Epidermal melanocyte (primary cell): ENCODE data around the gene LRTM2.
A peak's percentile ranks its signal among the peaks of the same experiment; 100 is the strongest.

Experiments used
- DNase-seq: peaks from one replicate; pipeline ENCODE4 v3.0.0; 2011; ENCODE audit warnings: low spot score; ENCODE audit not compliant: insufficient read length

LRTM2 gene

DNA sequence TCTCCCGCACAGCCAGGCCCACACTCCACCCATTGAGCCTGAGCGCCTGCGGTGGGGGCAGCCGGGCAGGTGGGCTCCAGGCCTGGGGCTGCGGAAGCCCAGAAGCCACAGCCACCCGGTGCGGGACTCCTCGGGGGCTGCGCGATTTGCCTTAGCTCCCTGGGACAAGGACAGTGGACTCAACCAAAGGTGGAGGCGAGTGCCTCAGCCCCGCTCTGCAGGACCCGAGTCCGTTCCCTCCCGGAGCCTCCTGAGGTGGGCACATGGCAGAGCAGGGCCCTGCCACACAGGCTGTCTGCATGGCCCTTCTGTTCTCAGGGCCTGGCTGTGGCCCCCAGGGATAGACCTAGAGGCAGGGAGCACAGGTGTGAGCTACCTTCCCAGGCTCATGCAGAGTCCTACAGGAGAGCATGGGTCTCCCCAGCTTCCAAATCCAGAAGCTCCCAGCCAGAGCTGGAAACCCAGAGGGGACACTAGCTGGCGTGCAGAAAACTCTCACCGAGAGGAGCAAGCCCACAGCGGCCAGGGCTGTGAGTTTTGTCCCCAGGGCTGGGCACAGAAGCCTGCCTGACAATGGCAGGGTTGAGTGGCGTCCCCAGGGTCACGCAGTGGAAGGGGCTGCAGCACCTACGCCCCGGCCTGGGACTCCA, 22.2 kb upstream of the LRTM2 start:
- DNase-seq, result no peak

DNA sequence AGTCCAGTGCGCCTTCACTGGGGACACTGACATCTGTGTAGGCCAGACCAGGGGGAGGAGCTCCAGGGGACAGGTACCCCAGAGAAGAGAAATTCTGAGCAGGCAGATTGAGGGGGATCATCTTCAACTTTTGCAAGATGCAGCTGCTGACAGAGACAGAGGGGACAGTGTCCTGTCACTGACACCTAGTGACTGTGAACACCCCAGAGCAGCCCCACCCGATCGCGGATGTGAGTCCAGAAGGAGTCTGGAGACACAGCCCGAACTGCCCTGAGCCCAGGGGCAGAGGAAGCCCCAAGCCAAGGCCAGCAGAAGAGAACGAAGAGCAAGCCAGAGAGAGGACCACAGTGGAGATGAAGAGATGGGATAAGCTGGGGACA, 21.7 kb upstream of the LRTM2 start:
- no peak for DNase-seq

DNA sequence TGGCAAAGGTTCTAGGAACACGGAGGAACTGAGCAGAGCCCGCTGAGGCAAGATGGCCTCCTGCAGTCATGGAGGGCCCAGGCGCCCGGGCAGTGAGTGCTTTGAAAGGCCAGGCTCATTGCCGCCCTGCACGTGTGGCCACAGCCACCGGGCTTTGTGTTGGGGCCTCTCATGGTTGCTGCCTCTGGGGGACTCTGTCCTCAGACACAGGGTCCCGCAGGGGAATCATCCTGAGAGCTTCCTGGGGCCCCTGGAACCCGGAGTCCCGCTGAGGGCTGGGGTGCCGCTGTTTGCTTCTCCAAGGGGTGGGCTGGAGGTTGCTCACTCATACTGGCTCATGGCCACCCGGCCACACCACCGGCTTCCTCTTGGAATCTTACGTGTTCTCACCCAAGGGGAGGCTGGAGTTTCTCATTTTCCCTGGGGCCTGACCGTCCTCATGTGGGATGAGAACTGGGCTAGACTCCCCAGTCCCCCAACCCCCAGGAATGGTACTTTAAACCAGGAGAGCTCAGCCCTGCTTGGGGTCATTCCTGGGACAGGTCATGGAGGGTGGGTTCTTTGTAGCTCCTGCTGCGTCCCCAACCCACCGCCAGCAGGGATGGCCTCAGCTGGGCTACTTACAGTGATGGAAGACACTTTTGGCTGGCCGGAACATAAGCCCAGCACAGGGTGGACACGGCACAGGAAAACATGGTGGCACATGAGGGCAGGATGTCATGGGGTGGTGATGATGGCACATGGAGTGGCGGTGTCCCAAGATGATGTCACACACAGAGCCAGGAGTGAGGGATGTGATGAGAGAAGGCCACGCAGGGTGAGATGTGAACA, 21.1 kb upstream of the LRTM2 start:
- DNase-seq, result no peak

DNA sequence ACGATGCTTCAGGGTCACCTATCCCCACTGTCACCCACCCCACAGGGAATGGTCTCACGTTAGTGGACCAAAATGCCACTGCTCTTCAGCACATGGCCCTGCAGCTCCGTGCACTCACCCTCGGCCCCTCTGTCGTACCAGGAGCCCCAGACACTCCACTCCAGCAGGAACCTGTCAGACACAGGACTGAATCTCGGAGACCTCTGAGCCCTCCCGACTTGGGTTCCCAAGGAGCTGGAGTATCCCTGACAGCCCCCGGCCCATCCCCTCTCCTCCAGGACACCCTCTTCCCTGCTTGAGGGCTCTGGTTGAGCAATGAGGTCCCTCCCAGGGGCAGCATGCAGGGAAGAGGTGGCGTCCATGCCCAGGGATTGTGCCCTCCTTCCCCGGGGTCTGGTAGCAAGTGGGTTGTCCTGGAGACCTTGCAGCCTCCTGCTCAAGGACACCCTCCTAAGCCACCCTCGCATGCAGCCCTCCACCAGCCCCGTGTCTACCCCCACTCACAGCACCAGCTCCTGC, 20.4 kb upstream of the LRTM2 start:
- DNase-seq, result no peak

DNA sequence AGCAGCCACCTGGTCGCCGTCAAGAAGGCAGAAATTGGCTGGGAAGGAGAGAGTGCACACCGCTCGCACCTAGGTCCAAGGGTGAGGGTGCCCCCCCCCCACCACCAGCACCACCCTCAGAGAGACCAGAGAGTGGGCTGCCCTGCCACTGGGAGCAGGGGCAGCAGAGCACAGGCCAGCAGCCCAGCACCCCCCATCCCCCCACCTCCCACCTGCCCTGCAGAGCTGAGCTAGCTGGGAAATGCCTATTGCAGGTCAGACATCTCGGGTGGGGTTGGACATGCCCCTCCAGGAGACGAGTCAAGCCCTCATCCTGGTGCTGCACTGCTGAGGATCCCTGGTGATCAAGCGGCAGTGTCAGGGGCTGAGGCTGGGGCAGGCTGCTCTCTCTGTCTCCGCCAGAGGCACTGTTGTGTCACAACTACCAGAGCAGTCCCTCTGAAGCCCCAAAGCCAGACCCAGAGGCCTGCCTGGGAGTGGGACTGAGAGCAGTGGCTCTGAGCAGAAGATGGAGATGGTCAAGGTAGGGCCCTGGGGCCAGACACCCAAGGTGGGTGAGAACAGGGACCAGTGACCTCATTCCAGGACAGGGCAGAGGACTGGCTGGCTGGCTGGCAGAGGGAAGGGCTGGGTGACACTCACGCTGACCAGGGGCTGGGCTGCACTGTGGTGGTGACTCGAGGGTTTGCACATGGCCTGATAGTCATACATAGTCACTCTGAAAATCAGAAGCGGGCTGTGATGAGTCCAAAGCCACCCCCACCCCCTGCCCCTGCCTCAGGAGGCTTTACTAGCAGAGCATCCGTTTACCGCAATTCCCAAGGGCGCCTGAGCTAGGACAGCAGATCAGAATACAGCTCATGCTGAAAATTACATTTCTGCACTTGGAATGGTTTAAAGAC, 19.7 kb upstream of the LRTM2 start:
- no peak for DNase-seq

DNA sequence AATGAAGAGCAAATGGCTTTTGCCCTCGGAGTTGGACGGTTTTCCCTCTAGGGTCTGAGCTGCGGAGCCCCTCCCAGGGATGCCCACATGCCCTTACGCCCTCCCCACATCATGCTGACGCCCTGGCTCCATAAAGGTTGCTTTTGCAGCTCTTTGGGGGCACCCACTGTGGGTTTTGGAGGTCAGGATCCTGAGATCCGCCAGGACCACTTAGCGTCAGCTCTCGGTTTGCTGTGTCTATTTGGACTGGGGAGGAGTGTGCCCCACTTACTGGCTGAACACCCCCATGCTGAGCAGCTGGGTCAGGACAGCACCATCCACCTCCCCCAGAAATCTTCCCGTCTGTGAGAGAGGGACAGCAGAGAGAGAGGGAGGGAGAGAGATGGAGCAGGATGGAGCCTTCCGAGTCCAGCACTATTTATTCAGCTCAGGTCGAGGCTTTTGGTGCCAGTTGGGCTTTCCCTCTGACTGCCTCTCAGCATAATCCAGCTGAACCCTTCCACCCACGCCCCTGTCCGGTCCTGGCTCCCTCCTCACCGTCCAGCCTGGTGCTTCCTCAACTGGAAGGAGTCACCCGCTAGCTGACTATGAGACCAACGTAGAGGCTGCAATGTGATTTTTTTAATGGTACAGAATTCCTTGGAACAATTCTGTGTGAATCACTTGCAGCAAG, 18.9 kb upstream of the LRTM2 start:
- DNase-seq, result no peak

DNA sequence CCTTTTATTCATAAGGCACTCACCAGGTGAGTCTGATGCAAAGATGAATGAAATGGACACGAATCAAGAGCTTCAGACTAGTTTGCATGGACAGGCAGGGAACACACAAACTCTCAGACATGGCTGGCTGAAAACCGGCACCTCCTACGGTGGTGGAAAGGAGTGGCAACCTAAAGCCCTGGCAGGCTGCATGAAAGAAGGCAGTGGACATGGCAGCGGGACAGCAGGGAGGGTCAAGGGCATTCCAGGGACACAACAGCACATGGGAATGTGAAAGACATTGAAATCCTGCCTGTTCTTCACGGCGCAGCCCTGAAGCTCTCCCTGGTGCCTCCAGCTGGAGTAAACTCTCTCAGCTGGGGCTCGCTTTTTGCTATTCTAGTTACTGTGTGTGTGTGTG, 16.6 kb upstream of the LRTM2 start:
- no peak for DNase-seq

DNA sequence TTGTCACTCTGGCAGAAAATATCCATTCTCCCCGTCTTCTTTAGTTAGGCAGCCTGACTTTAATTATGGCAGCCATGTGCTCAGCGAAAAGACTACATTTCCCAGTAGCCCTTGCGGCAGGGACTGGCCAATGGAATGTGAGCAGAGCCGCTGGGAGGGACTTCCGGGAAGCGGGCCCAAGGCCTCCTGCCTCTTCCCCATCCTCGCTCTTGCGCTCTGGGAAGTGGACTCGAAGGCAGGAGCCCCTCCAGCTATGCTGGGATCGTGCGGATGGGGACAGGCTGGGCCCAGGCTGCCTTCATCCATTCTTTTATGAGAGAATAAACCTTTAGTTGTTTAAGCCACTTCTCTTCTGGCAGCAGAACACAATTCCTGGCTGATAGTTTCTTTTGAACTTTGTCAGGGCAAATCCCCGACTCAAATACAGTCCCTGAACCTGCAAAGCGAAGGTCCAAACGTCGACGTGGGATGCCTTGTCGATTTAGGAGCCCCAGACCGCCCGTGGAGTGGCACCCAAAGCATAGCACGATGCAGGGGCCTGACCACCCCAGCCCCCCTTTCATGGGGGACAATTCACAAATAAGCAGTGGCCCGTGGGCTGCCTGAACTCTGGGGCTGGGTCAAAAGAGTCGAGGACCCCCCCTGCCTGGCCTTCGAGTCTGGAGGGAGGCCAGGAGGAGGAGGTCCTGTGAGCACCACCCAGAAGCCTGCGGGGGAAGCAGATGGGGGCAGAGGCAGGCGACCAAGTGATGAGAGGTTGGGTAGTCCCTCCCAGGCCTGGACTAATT, 15.6 kb upstream of the LRTM2 start:
- peak; percentile 97 for DNase-seq

DNA sequence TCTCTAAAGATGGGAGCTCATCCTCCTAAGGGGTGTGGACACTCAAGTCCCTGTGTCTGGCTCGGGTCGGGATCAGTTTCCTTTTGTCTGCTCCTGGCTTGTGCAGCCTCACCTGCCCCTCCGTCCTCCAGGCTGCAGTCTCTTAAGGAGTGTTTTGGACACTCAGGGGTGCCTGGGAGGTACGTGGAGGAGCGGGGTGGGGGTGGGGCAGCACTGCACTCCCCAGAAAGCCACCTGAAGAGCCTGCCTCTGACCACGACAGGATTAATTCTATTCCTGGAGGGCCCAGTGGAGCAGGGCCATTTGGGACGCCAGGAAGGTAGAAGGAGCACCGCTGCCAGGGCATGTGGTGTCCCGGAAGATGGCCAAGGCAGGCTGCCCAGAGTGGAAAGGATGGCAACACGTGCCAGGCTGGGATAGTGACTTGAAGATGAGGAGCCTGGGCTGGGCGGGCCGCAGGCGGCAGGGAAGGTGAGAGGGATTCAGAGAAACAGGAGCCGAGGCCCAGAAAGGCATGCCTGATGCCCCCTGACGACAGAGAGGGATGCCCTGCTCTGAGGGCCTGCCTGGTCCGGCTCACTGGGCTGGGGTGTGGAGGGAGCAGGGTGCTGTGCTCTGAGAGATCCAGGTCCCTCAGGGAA, 14.8 kb upstream of the LRTM2 start:
- no peak for DNase-seq

DNA sequence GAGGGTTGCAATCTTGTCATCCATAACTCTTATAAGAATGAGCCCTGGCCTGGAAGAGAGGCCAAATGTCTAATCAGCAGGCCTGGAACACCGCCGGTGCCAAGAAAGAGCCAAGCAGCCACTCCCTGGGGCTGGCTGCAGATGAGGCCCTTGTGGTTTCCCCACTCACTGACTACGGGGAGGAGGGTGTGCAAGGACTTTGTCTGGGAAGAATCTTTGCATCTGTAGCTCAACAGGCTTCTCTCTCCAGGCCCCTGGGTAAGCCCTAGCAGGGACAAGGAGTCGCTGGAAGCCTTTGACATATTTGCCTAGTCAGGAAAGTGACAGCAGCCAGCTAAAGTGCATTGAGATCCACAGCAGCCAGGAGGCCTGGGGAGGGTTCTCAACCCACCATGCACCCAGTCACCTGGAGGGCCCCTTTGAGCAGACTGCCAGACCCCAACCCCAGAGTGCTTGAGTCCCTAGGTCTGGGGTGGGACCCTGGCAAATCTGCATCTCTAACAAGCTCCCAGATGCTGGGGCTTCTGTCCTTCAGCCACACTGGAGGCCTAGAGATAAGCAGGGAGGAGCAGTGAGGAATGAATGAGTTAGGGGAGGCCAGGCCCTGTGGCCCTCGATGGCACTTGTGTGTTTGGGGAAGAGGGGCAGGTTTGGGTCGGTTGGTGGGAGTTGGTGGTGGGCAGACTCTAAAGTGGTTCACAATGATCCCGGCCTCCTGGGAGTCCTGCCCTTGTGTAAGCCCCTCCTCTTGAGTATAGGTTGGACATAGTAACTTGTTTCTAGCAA, 13.9 kb upstream of the LRTM2 start:
- DNase-seq, result no peak

DNA sequence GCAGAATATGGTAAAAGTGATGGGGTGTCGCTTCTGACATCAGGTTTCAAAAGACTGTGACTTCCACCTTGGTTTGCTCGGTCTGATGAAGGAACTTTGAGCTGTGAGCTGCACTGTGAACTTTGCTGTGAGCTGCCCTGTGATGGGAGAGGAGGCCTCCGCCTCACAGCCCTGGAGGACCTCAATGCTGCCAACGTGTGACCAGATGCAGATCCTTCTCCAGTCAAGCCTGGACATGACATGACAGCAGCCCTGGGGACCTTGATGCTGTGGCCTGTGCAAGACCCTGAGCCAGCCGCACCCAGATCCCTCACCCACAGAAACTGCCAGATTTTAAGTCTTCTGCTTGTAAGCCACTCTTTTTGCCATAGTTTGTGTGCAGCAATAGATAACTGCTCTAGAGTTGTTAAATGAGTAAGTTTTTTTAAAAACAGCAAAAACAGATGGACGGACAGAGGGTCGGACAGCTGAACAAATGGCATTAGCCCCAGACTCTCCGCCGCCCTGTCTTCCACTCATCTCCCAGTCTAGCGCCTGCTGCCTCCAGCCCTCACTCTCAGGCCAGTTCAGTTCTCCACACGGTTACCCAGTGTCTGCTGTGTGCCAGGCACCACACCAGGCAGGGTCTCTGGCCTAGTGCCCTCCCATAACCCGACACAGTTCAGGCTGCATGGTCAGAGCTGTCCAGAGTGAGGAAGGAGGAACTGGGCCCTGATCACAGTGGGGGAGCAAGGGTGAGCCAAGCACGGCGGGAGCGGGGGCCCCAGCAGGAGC, 13.1 kb upstream of the LRTM2 start:
- no peak for DNase-seq

DNA sequence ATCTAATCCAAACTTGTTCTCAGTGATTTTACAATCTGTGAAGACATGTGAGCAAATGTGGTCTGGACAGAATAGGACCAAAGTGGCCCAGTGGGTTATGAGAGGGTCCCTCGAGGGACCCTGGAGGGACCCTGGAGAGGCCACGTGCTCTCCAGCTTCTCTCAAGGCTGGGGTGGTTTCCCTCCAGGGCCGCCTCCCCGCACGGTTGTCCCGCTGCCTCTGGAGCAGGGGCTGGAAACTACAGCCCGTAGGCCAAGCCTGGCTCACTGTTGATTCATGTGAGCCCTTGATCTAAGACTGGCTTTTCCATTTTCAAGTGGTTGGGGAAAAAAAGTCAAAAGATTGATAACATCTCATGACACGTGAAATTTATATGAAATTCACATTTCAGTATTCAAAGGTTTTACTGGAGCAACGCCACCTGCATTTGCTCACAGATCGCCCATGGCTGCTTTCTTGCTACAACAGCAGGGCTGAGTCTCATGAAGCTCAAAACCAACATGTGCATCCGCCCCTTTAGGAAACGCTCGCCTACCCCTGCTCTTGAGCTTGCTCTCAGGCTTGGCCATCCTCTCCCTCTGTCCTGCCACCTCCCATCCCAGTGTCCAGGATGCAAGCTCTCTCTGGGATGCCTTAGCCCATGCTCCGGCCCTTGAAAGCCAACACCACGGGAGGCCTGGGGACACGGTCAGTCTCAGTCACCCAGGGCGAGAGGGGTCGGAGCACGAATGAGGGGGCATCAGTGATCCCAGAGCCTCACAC, 12.1 kb upstream of the LRTM2 start:
- no peak for DNase-seq

DNA sequence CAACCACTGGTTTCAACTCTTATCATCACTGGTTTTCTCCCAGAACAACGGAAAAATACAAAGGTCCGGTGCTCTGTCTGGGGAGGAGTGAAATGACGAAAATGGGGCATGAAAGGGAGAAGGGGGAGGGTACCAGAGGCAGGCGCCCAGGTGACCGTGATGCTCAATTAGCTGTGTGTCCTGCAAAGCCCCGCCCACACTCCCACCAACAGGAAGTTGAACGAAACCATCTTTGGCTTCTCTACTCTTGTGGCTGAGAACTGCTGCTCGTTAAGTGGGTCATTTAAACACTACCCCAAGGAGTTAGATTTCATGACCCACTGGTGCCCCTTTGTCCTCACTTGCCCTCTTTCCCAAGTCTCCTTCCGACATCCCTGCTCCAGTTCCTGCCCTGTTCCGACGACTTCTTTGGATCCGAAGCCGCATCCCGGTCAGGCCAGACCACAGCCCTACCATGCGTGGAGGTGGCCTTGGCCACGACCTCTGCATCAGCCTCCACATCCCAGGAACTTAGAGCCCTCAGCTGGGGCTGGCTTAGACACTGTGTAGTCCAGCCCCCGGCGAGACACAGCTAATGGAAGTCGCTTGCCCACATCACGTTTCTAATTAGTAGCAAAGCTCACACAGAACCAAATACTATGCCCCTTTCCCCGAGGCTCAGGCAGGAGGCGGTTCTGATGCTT, 11.4 kb upstream of the LRTM2 start:
- no peak for DNase-seq

DNA sequence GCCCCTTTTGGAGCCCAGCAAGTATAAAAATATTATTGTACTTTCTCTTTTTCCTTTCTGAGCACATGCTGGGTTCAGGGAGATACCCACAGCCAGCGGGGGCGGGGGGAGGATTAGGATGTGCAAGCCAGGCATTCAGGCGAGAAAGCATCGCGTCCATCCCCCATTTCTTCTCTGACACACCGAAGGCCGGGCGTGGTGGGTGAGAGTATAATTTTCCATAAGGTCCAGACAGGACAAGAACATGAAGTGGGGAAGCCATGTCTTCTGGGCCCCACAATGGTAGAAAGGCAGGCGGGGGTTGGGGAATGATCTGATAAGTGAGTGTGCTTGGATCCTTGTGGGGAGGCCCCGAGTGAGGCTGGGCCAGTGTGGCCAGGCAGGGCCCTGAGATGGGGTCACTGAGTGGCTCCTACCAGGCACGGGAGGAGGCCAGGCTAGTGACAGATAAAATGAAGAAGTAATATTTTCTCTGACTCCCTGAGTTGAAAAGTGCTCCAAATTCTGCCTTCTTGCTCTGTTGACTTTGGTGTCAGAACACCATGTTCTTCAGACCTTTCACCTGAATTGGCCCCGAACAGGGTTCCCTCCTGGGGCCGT, 10.7 kb upstream of the LRTM2 start:
- no peak for DNase-seq

DNA sequence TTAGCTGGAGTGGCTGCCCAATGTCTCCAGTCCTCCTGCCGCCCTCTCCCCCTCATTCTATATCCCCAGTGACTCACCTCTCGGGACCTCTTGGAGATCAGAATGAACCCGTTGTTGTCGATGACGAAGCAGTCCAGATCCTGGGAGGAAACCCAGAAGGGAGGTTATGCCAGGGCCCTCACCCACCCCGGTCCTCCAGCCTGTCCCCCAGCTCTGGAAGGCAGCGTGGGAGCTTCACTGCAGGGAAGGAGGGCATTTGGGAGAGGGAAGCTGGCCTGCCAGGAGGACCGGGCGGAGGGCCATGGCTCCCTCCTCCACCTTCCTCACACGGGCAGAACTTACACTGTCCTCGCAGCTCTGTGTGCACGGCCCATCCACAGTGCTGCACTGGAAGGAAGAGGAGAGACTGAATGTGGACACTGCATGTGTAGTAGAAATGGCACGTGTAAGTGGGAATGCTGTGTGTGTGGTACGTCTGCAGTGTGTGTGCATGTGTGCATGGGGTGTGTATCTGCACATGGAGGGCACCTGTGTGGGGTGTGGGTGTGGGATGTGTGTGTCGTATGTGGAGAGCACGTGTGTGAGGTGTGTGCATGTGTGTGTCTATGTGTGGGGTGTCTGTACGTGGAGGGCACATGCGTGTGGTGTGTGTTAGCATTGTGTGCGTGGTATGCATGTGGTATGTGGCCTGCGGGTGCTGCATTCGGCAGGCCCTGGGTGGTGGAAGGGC, 10.0 kb upstream of the LRTM2 start:
- DNase-seq, result no peak

DNA sequence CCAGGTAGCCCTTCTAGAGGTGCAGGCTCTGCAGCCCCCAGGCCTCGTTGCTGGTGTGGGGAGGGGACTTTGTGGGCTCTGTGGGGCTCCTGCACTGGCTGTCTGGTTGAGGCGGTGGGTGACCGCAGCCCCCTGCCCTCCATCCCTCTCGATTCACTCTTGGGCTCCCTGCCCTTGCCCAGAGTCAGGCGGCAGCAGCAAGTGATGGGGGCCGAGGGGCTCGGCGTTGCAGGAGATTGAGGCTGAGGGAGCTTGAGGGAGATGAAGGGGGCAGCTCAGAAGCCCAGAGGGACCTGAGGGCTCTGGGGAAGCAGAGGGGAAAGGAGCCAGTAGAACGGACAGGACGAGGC, 9.5 kb upstream of the LRTM2 start:
- DNase-seq, result no peak
